WTC11 (cell line): ENCODE data around the gene ALKBH7. TPM values are rescaled to one million over a fixed set of nuclear protein-coding genes. Genes with fewer than 3 reads are reported as not detected.

ENCODE experiments used
- AFF4 ChIP-seq: sonication (generic); formaldehyde crosslinking; IDR thresholded peaks from 2 replicates; pipeline ENCODE4 v1.8.1; 2023; ENCODE audit warnings: mild to moderate bottlenecking, missing genetic modification reagents, borderline replicate concordance
- AR ChIP-seq: fragments of 250-450 bp; sonication (Bioruptor Pico); IDR thresholded peaks from 2 replicates; pipeline ENCODE4 v1.9.0; 2021; ENCODE audit warnings: mild to moderate bottlenecking
- ATF1 ChIP-seq: sonication (generic); formaldehyde crosslinking; IDR thresholded peaks from 2 replicates; pipeline ENCODE4 v1.8.1; 2023; ENCODE audit warnings: mild to moderate bottlenecking, moderate library complexity, missing genetic modification reagents
- CBFB ChIP-seq: sonication (generic); formaldehyde crosslinking; IDR thresholded peaks from 2 replicates; pipeline ENCODE4 v1.8.1; 2022; ENCODE audit warnings: mild to moderate bottlenecking, low read depth, missing genetic modification reagents
- E2F5 ChIP-seq: sonication (generic); formaldehyde crosslinking; IDR thresholded peaks from 2 replicates; pipeline ENCODE4 v1.8.1; 2022; ENCODE audit warnings: mild to moderate bottlenecking, moderate library complexity, missing genetic modification reagents
- ETV6 ChIP-seq: sonication (generic); formaldehyde crosslinking; IDR thresholded peaks from 2 replicates; pipeline ENCODE4 v1.8.1; 2022; ENCODE audit warnings: mild to moderate bottlenecking, missing genetic modification reagents
- GRHL2 ChIP-seq: fragments of 250-450 bp; sonication (Bioruptor Pico); IDR thresholded peaks from 2 replicates; pipeline ENCODE4 v1.8.0; 2022; ENCODE audit warnings: mild to moderate bottlenecking, moderate library complexity; ENCODE audit not compliant: insufficient replicate concordance, severe bottlenecking
- GTF2I ChIP-seq: fragments of 250-450 bp; sonication (Bioruptor Pico); conservative IDR thresholded peaks from 2 replicates; pipeline ENCODE4 v1.4.0; 2021; ENCODE audit warnings: mild to moderate bottlenecking
- IRF2 ChIP-seq: sonication (generic); formaldehyde crosslinking; IDR thresholded peaks from 2 replicates; pipeline ENCODE4 v1.8.0; 2022; ENCODE audit warnings: low read depth, missing genetic modification reagents, borderline replicate concordance
- KAT7 ChIP-seq: sonication (generic); formaldehyde crosslinking; IDR thresholded peaks from 2 replicates; pipeline ENCODE4 v1.8.1; 2023; ENCODE audit warnings: missing genetic modification reagents, mild to moderate bottlenecking, borderline replicate concordance
- MYBL2 ChIP-seq: sonication (generic); formaldehyde crosslinking; IDR thresholded peaks from 2 replicates; pipeline ENCODE4 v1.8.1; 2023; ENCODE audit warnings: mild to moderate bottlenecking, moderate library complexity, missing genetic modification reagents
- NFYB ChIP-seq: sonication (generic); formaldehyde crosslinking; conservative IDR thresholded peaks from 2 replicates; pipeline ENCODE4 v1.8.0; 2022; ENCODE audit warnings: low read depth, missing genetic modification reagents
- PREB ChIP-seq: sonication (generic); formaldehyde crosslinking; IDR thresholded peaks from 2 replicates; pipeline ENCODE4 v1.8.1; 2022; ENCODE audit warnings: mild to moderate bottlenecking, missing genetic modification reagents, moderate library complexity, borderline replicate concordance
- RORB ChIP-seq: fragments of 250-450 bp; sonication (Bioruptor Pico); IDR thresholded peaks from 2 replicates; pipeline ENCODE4 v1.9.0; 2021; ENCODE audit warnings: mild to moderate bottlenecking
- SMAD3 ChIP-seq: sonication (generic); formaldehyde crosslinking; IDR thresholded peaks from 2 replicates; pipeline ENCODE4 v1.8.0; 2022; ENCODE audit warnings: missing genetic modification reagents, mild to moderate bottlenecking, borderline replicate concordance
- SMAD4 ChIP-seq: sonication (generic); formaldehyde crosslinking; IDR thresholded peaks from 2 replicates; pipeline ENCODE4 v1.8.0; 2022; ENCODE audit warnings: mild to moderate bottlenecking, missing genetic modification reagents
- SOX15 ChIP-seq: fragments of 250-450 bp; sonication (Bioruptor Pico); IDR thresholded peaks from 2 replicates; pipeline ENCODE4 v1.9.0; 2021; ENCODE audit warnings: mild to moderate bottlenecking
- USF2 ChIP-seq: sonication (generic); formaldehyde crosslinking; IDR thresholded peaks from 2 replicates; pipeline ENCODE4 v1.8.1; 2023; ENCODE audit warnings: mild to moderate bottlenecking, missing genetic modification reagents, moderate library complexity
- ZMAT4 ChIP-seq: fragments of 250-450 bp; sonication (Bioruptor Pico); IDR thresholded peaks from 2 replicates; pipeline ENCODE4 v1.9.0; 2021; ENCODE audit warnings: mild to moderate bottlenecking
- ZNF138 ChIP-seq: sonication (generic); formaldehyde crosslinking; conservative IDR thresholded peaks from 2 replicates; pipeline ENCODE4 v1.8.1; 2022; ENCODE audit warnings: mild to moderate bottlenecking, moderate library complexity, missing genetic modification reagents
- ZNF416 ChIP-seq: fragments of 250-450 bp; sonication (Bioruptor Pico); IDR thresholded peaks from 2 replicates; pipeline ENCODE4 v1.9.0; 2021; ENCODE audit warnings: mild to moderate bottlenecking, inconsistent platforms
- ZNF423 ChIP-seq: fragments of 250-450 bp; sonication (Bioruptor Pico); IDR thresholded peaks from 2 replicates; pipeline ENCODE4 v2.1.2; 2022; ENCODE audit warnings: mild to moderate bottlenecking, moderate library complexity
- ZNF532 ChIP-seq: fragments of 250-450 bp; sonication (Bioruptor Pico); IDR thresholded peaks from 2 replicates; pipeline ENCODE4 v1.9.0; 2021; ENCODE audit warnings: mild to moderate bottlenecking, borderline replicate concordance
- total RNA-seq: library from RNA; stranded (reverse); gene quantifications from 3 replicates; pipeline ENCODE4 v1.2.3, GENCODE V29; 2021

The ALKBH7 gene
- total RNA-seq, 1 experiment from 2014 or later = 96.4 TPM

- TF ChIP-seq ATF1 (no peak), AFF4 (CRISPR knock-in tag) (no peak), ZMAT4 (CRISPR knock-in tag) (no peak), NFYB (no peak), E2F5 (peak; percentile 72; the same call in 1 of the 2 replicates), PREB (CRISPR knock-in tag) (no peak), IRF2 (no peak), RORB (no peak), ZNF423 (CRISPR knock-in tag) (peak; percentile 51; the same call in 1 of the 2 replicates), ZNF138 (CRISPR knock-in tag) (no peak), AR (CRISPR knock-in tag) (no peak), SMAD4 (CRISPR knock-in tag) (no peak), USF2 (CRISPR knock-in tag) (peak; percentile 90), CBFB (no peak), SMAD3 (CRISPR knock-in tag) (no peak), GRHL2 (no peak), SOX15 (CRISPR knock-in tag) (no peak), GTF2I (CRISPR knock-in tag) (no peak), ZNF416 (no peak), MYBL2 (CRISPR knock-in tag) (0 out of 2 replicates have a peak, but pooled peaks have one; percentile 69), ZNF532 (CRISPR knock-in tag) (no peak), KAT7 (CRISPR knock-in tag) (no peak), ETV6 (CRISPR knock-in tag) (no peak)
These were observed 51.8 kb downstream of the ALKBH7 start, which contains the start of gene KHSRP (continued) for GRCh38 chr19:6424195-6424938.
